ENCODE data around the gene HNRNPR.

Gene HNRNPR

DNA sequence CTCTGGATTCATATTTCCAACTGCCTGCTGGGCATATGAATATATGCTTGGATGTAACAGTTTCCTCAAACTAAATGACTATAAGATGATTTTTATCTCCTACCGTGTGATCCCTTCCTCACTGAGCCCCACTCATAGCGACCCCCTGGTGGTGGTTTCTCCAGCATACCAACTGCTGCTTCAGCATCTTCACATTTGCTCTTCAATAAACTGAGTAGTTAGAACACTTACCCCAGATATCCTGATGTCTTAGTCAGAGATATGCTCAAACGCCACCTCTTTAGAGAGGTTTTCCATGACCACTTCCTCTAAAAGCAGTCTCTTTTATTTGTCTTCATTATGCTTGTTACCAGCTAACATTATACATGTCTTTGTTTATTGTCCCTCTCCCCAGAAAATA is 10.2 kb upstream of the HNRNPR start:
- H3K4me3 ChIP-seq (ENCODE audit: low read depth, low read length), result no peak overlapping the region
- TF ChIP-seq, protein P1, sequence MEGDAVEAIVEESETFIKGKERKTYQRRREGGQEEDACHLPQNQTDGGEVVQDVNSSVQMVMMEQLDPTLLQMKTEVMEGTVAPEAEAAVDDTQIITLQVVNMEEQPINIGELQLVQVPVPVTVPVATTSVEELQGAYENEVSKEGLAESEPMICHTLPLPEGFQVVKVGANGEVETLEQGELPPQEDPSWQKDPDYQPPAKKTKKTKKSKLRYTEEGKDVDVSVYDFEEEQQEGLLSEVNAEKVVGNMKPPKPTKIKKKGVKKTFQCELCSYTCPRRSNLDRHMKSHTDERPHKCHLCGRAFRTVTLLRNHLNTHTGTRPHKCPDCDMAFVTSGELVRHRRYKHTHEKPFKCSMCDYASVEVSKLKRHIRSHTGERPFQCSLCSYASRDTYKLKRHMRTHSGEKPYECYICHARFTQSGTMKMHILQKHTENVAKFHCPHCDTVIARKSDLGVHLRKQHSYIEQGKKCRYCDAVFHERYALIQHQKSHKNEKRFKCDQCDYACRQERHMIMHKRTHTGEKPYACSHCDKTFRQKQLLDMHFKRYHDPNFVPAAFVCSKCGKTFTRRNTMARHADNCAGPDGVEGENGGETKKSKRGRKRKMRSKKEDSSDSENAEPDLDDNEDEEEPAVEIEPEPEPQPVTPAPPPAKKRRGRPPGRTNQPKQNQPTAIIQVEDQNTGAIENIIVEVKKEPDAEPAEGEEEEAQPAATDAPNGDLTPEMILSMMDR (IDR thresholded peaks at IDR 0.05; ENCODE audit: insufficient read depth, low read length, missing control alignments), result no peak
- ChIA-PET POLR2A (interaction anchor here (1.3 kb wide), 1 partner anchor 10 kb away, joined by 6 read pairs; the partner anchor contains the start of gene HNRNPR), CTCF (interaction anchor here (1.4 to 3.6 kb wide), 2 partner anchors 10 to 14 kb away, joined by 6 to 12 read pairs; partner anchors contain the start of gene HNRNPR)
- no peak for DNase-seq (ENCODE audit: low read depth, low spot score)

DNA sequence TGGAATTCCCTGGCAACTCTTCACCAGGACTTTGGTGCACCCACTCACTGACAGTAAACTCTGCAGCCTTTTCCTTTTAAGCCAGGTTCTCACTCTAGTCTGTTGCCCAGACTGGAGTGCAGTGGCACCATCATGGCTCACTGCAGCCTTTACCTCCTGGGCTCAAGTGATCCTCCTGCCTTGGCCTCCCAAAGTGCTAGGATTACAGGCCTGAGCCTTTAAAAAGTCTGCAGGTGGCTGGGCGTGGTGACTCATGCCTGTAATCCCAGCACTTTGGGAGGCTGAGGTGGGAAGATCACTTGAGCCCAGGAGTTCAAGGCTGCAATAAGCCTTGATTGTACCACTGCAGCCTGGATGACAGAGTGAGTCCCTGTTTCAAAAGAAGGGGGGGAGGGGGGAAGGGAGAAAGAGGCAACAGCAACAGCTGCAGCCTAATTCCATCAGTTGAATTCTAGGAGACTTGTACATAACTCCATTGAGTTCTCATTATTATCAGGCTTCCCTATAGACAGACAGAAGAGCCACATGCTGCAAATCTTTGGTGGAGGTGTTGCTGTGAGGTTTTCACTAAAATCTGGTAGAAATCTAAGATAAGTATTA is 8.1 kb upstream of the HNRNPR start:
- POLR2A ChIA-PET, result no interaction called here
- DNase-seq (ENCODE audit: low read depth, low spot score), result no peak
- TF ChIP-seq, protein P1 (IDR thresholded peaks at IDR 0.05; ENCODE audit: insufficient read depth, low read length, missing control alignments), result no peak
- no peak overlapping the region for H3K4me3 ChIP-seq (ENCODE audit: low read depth, low read length)
- CTCF ChIA-PET, result no interaction called here

DNA sequence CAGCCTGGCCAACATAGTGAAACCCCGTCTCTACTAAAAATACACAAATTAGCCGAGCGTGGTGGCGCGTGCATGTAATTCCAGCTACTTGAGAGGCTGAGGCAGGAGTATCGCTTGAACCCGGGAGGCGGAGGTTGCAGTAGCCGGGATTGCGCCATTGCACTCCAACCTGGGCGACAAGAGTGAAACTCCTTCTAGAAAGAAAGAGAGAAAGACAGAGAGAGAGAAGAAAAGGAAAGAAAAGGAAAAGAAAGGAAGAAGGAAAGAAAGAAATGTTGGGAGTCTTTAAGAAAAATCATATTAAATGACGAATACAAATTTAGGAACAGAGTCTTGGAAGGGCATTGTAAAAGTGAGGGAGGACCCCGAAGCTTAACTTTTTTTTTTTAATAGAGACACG is 1.8 kb upstream of the HNRNPR start:
- no peak for DNase-seq (ENCODE audit: low read depth, low spot score)
- TF ChIP-seq, protein P1 (IDR thresholded peaks at IDR 0.05; ENCODE audit: insufficient read depth, low read length, missing control alignments), result no peak
- ChIA-PET POLR2A (no interaction called here), CTCF (interaction anchor here (0.8 to 1.2 kb wide), 2 partner anchors 16 to 197 kb away, joined by 3 read pairs; no protein-coding TSS in a partner anchor)
- no peak overlapping the region for H3K4me3 ChIP-seq (ENCODE audit: low read depth, low read length)

DNA sequence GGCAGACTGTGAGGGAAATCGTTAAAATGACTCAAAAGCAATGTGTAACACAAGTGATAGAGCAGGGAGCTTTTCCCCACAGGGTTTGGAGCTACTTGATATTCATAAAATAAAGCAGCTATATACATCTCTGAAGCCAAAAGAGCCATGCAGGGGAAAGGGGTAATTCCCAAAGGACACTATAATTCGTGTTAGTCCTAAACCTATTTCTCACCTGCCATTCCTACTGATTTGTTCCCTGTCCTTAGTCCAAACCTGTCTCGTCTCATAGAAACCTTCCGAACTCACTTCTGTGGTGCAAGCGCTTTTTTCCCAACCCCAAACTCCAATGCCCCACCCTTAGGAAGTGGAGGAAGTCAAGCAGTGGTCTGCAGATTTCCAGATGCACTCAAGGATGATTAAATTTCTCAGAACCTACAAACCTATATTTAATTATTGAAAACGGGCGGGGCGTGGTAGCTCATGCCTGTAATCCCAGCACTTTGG is 946 bp upstream of the HNRNPR start:
- TF ChIP-seq, protein P1 (IDR thresholded peaks at IDR 0.05; ENCODE audit: insufficient read depth, low read length, missing control alignments), result no peak
- DNase-seq (ENCODE audit: low read depth, low spot score), result no peak
- ChIA-PET CTCF (interaction anchor here (1.2 to 1.8 kb wide), 2 partner anchors 13 to 17 kb away, joined by 3 to 6 read pairs; no protein-coding TSS in a partner anchor), POLR2A (interaction anchor here (0.8 to 1.6 kb wide), 12 partner anchors 8 to 214 kb away, joined by 3 to 30 read pairs (median 6); partner anchors contain the start of gene ASAP3)
- H3K4me3 ChIP-seq (ENCODE audit: low read depth, low read length), result peak overlapping the region; percentile 57

DNA sequence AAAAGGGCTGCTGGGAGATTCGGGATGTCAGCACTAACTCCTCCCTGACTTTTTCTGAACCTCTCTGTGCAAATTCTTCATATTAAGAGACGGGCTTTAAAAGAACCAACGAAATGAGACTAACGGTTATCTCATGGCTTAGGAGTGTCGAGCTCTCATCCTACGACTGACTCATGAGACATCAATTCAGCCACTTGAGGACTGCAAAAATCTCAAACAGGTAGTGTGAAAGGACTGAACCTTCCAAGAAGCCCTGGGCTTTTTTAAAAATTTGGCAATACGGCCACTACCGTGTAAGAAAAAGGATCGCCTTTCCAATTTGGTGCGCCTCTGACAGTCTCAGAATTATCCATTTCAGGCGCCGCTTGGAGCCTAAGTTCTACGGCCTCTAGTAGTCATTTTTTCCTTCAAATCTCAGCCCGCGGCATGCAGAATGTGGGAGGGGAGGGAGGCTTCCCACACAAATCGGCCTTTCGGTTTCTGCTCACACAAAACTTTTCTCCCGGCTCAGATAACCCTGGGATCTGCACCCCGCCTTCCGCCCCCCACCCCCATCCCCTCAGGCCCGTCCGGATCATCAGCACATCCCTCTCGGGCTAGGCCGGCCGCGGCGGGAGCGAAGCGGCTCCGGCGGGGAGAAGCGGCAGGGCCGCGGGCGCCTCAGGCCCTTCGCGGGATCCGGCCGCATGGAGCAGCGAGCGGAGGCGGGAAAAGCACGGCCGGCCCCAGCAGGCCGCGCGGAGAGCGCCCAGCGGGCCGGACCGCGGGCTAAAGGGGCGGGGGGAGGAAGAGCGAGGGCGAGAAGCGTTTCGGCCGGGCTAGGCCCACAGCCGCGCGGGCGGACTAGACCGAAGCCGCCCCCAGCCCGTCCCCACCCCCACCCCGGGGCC is 618 bp downstream of the HNRNPR start:
- POLR2A ChIA-PET, result interaction anchor here (0.6 to 1.6 kb wide), 12 partner anchors 10 to 552 kb away, joined by 3 to 30 read pairs (median 6); partner anchors contain the start of gene ZNF436
- TF ChIP-seq, protein P1 (IDR thresholded peaks at IDR 0.05; ENCODE audit: insufficient read depth, low read length, missing control alignments), result no peak
- peak overlapping the region; percentile 63 for H3K4me3 ChIP-seq (ENCODE audit: low read depth, low read length)
- DNase-seq (ENCODE audit: low read depth, low spot score), result peak; percentile 31
- CTCF ChIA-PET, result interaction anchor here (0.7 to 1.8 kb wide), 5 partner anchors 11 to 79 kb away, joined by 3 to 6 read pairs (median 5); no protein-coding TSS in a partner anchor
